Measurements from ENCODE around the gene PTPRZ1.
A peak's percentile ranks its signal among the peaks of the same experiment; 100 is the strongest.

PTPRZ1 gene

DNA sequence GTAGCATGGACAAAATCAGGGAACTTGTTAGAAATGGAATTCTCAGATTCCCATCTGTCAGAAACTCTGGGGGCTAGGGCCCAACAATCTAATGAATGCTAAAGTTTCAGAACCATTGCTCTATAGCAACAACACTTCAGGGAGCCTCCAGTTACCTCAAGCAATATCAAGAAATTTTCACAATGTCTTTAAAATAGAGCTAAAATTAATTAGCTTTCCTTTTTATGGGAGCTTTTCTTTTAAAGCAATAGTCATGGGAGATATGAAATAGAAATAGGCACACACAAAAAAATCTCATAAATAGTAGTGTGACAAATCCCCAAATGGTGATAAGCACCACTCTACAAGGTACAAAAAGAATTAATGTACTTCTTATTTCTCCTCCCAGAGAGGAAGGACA, 190.2 kb downstream of the PTPRZ1 start:
- no peak for DNase-seq

DNA sequence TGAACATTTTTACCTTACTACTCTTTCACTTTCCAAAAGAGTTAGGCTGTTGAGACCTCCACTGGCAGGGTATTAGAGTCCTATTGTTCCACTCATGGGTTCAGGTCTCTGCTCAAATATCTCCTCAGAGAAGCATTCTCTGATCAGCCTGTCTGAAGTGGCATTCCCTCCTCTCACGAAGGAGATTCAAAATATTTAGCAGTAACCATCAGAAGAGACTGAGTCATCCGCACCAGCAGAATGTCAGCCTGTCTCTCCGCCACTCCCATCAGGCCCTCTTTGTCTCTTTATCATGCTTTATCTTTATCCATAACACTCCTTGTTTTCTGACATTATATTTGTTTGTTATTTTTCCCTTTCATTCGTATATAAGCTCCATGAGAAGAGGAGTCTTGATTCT, 192.0 kb downstream of the PTPRZ1 start:
- no peak for DNase-seq

DNA sequence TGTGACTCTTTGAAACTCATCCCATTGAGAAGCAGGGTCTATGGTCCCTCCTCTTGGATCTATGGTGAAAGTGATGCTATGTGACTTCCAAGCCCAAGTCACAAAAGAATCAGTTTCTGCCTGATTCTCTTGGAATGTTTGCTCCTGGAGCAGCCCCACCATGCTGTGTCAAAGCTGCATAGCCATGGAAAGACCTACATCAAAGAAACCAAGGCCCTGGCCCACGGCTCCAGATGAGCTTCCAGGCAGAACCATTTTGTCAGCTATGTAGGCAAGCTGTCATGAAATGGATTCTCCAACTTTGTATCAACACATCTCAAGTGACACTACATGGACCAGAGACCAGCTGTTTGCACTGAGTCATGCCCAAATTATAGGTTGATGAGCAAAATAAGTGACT, 194.1 kb downstream of the PTPRZ1 start:
- DNase-seq, result no peak

DNA sequence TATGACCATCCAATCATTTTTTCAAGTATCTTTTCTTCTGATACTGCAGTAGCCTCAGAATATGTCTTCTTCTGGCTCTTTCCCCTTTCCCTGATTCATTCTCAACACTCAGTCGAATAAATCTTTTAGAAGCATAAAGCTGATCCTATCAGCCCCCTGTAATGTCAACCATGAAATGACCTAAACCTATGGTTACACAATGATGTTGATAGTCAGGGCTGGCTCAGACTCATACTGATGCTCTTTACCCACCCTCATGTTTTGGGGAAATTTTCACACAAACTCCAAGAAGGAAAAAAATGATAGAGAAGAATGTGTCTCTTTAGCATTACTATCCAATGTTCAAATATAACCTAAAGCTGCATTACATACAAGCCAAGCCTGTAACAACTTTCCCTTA, 195.1 kb downstream of the PTPRZ1 start:
- no peak for DNase-seq

DNA sequence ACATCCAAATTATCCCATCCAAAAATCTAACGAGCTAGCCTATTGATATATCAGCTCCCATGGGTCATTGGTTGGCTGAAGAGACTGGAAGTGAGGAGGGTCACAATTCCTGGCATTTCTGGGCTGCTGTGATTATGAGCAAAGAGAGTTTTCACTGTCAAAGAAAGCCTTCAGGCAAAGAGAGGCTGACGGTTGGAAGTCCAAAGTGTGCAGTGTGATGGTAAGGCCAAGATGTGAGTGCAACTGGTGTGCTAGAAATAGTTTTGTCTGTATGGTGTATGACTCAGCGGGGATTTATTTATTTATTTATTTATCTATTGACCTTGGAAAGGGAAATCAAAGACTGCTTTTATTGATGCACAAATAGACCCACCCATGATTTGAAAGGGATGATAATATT, 196.0 kb downstream of the PTPRZ1 start:
- no peak for DNase-seq

DNA sequence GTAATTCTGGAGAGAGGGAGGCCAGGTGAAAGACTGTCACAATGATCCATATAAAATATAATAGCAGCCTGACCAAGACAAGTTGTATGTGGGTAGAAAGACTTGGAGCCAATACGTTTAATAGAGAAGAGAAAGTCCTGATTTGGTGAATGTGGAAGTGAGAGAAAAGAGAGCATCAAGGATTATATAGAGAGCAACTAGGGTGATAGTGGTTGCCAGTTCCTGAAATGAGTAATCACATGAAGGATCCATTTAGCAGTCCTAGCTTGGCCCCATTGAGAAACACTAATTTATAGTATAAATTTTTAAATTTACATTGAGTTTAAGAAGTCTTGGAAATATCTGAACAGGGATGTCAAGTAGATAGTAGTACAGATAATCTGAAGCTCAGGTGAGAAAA, 197.1 kb downstream of the PTPRZ1 start:
- DNase-seq, result no peak

DNA sequence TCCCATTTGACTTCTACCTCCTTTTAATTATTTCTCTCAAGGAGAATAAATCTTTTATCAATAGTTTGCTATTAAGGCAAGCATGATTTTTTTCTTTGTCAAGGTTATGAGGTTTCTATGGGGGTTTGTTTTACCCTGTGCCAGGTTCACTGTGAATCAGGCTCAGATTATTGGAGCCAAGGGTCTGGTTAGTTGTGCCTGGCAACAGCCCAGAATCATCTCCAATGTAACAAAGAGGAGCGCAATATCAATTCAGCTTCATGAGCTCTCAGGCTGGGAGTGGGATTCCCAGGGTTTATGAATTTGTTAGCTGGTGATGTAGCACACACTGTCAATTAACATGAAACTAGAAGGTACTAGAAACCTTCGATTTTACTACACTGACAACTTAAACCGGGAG, 197.9 kb downstream of the PTPRZ1 start:
- DNase-seq, result no peak

DNA sequence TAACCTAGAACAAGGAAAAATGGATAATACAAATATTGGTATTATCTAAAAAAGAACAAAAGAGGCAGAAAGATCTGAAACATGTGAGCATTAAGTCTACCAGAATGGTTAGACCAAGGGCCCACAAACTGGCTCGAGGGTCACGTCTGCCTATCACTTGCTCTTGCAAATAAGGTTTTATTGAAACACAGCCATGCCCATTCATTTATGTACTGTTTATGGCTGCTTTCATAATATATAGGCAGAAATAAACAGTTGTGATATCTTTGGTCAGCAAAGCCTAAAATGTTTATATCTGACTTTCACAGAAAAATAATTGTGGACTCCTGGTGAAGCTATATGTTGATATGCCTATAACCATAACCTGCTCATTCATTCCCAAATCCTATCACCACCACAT, 199.3 kb downstream of the PTPRZ1 start:
- DNase-seq, result no peak

DNA sequence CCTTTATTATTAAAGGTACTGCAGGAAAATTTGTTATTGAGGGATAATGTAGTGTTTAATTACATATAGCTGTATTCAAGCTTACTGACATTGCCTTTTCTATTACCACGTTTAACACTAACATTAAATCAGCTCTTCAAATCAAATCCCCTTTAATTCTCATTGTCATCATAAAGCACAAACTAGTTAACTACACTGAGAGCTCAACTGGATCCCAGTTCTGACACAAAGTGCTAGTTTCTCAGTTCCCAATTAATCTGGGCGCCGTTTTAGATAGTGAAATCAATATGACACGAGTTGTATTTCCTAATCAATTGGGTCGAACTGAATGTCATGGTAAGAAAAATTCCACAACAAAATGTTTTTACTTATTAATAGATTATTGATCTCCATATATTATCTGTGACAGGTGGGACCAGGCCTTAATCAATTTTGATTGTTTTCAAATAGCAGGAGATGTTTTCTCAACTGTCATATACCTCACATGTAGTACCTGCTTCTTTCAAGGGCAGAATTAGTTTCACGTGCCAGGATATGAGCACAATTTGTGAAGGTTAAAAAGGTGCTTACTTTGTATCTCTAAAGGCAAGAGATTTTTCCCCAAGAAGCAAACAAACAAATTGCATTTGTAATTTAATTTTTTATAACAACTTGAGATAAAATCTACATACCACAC, 200.1 kb downstream of the PTPRZ1 start:
- no peak for DNase-seq

DNA sequence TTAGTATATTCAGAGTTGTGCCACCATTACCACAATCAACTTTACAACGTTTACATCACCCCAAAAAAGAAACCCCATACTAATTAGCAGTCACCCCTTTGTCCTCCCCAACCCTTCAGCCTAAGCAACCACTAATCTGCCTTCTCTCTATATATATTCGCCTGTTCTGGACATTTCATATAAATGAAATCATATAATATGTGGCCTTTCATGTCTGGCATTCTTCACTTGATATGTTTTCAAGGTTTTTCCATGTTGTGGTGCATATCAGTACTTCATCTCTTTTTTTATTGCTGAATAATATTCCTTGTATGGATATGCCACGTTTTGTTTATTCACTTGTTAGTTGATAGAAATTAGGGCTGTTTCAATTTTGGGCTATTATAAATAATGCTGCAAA, 200.7 kb downstream of the PTPRZ1 start:
- DNase-seq, result no peak

DNA sequence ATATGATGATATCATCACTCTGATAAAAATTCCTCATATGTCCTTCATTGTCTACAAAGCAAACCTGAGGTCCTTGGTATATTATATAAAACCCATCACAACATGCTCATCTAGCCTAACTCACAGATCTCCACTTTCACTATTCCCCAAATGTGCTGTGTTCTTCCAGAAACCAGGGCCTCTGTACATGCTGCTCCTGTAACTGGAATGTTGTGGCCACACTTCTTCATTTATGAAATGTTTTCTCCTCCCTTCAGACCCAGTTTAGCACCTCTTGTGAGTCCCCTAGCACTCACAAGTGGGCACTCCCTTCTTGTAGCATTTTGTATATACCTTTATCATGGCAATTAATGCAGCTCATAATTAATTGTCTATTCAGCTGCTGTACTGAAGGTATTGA, 209.2 kb downstream of the PTPRZ1 start:
- no peak for DNase-seq

DNA sequence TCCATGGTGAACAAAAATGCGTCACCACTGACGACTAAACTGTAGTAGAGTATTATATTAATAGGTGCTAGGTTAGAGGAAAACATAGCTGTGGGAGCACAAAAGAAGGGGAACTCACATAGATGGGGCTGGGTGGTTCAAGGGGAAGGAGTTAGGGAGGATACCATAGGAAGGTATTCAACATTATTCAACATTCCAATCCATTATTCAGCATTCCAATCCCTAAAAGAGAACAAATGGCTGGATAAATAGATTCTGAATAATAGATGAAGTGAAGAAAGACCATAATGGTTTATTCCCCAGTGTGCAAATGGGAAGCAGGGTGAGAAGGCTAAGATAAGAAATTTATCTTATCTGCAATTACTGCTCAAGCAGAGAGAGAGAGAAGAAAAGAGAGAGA, 209.7 kb downstream of the PTPRZ1 start:
- no peak for DNase-seq

DNA sequence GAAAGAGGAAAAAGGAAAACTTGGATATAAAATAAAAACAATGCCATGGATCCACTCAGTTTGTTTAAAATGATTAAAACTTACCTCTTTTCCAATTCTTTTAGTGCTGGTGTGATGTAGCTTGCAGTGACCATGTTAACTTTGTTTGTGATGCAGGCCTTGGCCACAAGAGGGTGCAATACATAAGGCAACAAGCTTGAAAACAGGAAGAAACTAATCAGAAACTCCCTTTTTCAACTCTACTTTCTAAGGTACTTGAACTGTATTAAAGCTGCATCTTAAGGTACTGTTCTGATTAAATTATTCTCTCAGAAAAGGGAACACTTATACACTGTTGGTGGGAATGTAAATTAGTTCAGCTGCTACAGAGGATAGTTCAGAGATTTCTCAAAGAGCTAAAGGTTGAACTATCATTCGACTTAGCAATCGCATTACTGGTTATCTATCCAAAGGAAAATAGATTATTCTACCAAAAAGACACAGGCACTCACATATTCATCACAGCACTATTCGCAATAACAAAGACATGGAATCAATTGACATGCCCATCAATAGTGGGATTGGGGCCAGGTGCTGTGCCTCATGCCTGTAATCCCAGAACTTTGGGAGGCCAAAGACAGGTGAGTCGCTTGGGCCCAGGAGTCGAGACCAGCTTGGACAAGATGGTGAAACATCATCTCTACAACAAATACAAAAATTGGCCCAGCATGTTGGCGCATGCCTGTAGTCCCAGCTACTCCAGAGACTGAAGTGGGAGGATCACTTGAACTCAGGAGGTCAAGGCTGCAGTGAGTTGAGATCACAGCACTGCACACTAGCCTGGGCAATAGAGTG, 220.2 kb downstream of the PTPRZ1 start:
- peak; percentile 43 for DNase-seq

DNA sequence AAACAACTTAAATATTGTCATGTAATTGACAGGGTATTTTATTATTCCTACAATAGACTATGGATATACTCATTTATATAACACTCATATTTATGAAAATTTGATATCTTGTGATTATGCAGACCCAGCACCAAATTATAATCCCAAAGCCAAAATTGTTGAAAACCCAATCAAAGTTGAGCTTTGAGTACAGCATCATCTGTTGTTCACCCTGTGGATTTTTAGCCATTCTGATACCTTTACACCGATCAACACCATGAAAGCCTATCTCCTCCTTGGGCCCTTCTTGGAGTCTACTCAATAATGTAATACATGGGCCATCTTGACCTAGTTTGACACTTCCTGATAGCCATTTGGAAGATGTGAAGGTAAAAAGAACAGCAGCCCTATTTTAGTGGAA, 221.6 kb downstream of the PTPRZ1 start:
- no peak for DNase-seq

DNA sequence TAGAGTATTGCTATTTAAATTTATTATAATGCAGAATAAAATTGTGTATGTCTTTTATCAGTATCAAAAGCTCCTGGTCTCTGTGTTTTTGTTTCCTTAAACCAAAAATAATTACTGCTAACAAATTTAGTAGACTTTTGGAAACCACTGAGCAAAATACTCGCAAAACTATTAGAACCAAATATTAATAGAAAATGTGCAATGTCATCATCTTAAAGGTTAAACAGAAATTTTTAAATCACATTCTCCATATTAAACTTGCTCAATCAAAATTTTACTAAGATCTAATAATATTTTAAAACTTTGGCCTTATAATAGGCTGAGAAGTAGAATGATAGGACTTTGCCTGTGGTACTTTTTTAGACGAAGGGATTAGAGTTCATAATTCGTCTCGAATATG, 222.7 kb downstream of the PTPRZ1 start:
- DNase-seq, result no peak

DNA sequence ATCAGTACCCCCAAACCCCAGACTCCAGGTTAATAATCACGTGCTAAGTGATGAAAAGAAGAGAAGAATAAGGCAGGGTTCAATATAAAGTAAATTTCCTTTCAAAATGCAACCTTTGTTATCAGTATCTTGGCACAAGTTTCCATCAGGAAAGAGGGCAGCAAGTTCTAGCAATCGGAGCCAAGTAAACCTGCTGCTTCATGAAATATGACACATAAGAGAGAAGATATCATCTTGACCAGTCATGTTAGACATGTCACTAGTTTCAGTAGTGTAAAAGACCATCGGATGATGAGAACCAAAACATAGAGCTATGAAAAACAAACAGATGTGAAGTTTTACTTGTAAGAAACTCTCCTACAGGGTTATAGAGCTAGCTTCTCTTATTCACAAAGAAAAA, 227.1 kb downstream of the PTPRZ1 start:
- DNase-seq, result no peak

DNA sequence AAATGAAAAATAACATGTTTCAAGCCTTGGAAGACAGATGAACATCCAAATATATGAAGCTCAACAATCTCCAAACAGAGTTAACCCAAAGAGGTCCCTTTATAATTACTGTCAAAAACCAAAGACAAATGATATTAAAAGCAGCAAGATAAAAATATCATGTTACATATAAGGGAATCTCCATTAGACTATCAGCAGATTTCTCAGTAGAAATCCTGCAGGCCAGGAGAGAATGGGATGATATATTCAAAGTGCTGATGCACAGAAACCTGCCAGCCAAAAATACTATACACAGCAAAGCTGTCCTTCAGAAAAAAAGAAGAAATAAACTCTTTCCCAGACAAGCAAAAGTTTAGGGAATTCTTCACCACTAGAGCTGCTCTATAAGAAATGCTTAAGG, 230.1 kb downstream of the PTPRZ1 start:
- DNase-seq, result no peak
